ENCODE measurements around the gene ZFP3. TPM values are rescaled to one million over a fixed set of nuclear protein-coding genes. Genes with fewer than 3 reads are reported as not detected.

Gene ZFP3
- total RNA-seq, 3 donors from 2014 or later: 3.7 to 8.8 (median 4.9) TPM

- TF ChIP-seq POLR2AphosphoS5 (IDR thresholded peaks at IDR 0.05) (no peak), POLR2A (IDR thresholded peaks at IDR 0.05) (no peak), CTCF (IDR thresholded peaks at IDR 0.05) (no peak)
- no peaks in the 10 kb centered on the region for H3K36me3 ChIP-seq
- H3K4me1 ChIP-seq: no peaks in the 10 kb centered on the region
- H3K27me3 ChIP-seq: no peaks in the 10 kb centered on the region
- no peak overlapping the region for H3K27ac ChIP-seq
- no peak for DNase-seq (ENCODE audit: low spot score in 2 of 2)
- H3K9me3 ChIP-seq: no peaks in the 10 kb centered on the region
- H3K4me3 ChIP-seq: no peak overlapping the region
- intact Hi-C loops (cut with DNase I; ENCODE audit: low total_unique reads): no loop called here
These were observed 44.2 kb upstream of the ZFP3 start for GRCh38 chr17:5034063-5034462.

DNA sequence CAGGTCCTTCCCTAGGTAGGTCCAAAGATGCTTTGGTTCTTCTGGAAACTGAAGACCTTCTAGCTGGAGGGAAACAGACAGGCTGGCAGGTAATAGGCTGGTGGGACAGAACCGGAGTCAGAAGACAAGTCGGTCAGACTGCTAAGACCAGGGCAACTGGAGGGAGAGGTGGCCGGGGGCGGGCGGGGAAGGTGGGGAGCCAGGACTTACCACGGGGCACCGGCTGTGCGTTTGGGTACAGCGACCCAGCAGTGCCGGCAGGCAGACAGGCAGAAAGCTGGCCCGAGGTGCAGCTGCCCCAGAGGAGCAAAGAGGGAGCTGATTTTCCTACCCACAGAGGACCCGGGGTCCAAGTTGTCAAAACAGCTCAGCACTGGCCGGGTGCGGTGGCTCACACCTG, 43.6 kb upstream of the ZFP3 start:
- TF ChIP-seq POLR2A (IDR thresholded peaks at IDR 0.05) (no peak), POLR2AphosphoS5 (IDR thresholded peaks at IDR 0.05) (no peak), CTCF (IDR thresholded peaks at IDR 0.05) (no peak)
- H3K27ac ChIP-seq: no peak overlapping the region
- H3K4me3 ChIP-seq: peak overlapping the region in 2 of 3 donors; percentile 58 to 71

GRCh38 chr17:5035315-5035714, 43.0 kb upstream of the ZFP3 start, which contains the start of gene SLC52A1:
SLC52A1 (minus strand) TSS chr17:5035426; CDS start chr17:5034606, 820 bp downstream.
- Histone ChIP-seq H3K9me3 (no peaks in the 10 kb centered on the region), H3K36me3 (no peaks in the 10 kb centered on the region), H3K27ac (no peak within 1 kb of the TSS), H3K4me1 (no peaks in the 10 kb centered on the region), H3K4me3 (peak within 1 kb of the TSS in 2 of 3 donors; percentile 58 to 71), H3K27me3 (no peaks in the 10 kb centered on the region)
- no peak for DNase-seq (ENCODE audit: low spot score in 2 of 2)
- TF ChIP-seq POLR2AphosphoS5 (IDR thresholded peaks at IDR 0.05): no peak
- TF ChIP-seq POLR2A (IDR thresholded peaks at IDR 0.05): no peak
- no peak for TF ChIP-seq CTCF (IDR thresholded peaks at IDR 0.05)
- intact Hi-C loops (cut with DNase I; ENCODE audit: low total_unique reads): no loop called here

More for the DNA sequence above, 43.6 kb upstream of the ZFP3 start:
- H3K36me3 ChIP-seq: no peaks in the 10 kb centered on the region
- intact Hi-C loops (cut with DNase I; ENCODE audit: low total_unique reads): no loop called here
- H3K9me3 ChIP-seq: no peaks in the 10 kb centered on the region
- no peak for DNase-seq (ENCODE audit: low spot score in 2 of 2)
- no peaks in the 10 kb centered on the region for H3K4me1 ChIP-seq
- H3K27me3 ChIP-seq: no peaks in the 10 kb centered on the region

- TF ChIP-seq POLR2A (IDR thresholded peaks at IDR 0.05): no peak
- no peak for TF ChIP-seq CTCF (IDR thresholded peaks at IDR 0.05)
- no peak for TF ChIP-seq POLR2AphosphoS5 (IDR thresholded peaks at IDR 0.05)
- Histone ChIP-seq H3K9me3 (no peaks in the 10 kb centered on the region), H3K36me3 (no peaks in the 10 kb centered on the region), H3K27ac (no peak overlapping the region), H3K27me3 (no peaks in the 10 kb centered on the region), H3K4me3 (no peak overlapping the region), H3K4me1 (no peaks in the 10 kb centered on the region)
- DNase-seq (ENCODE audit: low spot score in 2 of 2): no peak
- intact Hi-C loops (cut with DNase I; ENCODE audit: low total_unique reads): no loop called here
These were observed 35.9 kb upstream of the ZFP3 start for GRCh38 chr17:5042157-5043022.

- H3K4me1 ChIP-seq: no peaks in the 10 kb centered on the region
- H3K4me3 ChIP-seq: no peak overlapping the region
- no peaks in the 10 kb centered on the region for H3K9me3 ChIP-seq
- H3K27me3 ChIP-seq: no peaks in the 10 kb centered on the region
- H3K36me3 ChIP-seq: no peaks in the 10 kb centered on the region
- DNase-seq (ENCODE audit: low spot score in 2 of 2): no peak
- no peak overlapping the region for H3K27ac ChIP-seq
- TF ChIP-seq POLR2AphosphoS5 (IDR thresholded peaks at IDR 0.05): no peak
- TF ChIP-seq CTCF (IDR thresholded peaks at IDR 0.05): no peak
- TF ChIP-seq POLR2A (IDR thresholded peaks at IDR 0.05): no peak
- intact Hi-C loops (cut with DNase I; ENCODE audit: low total_unique reads): no loop called here
These were observed 34.7 kb upstream of the ZFP3 start for GRCh38 chr17:5043524-5043923.
